GM08714 (cell line): ENCODE measurements around the gene UNC80.

ENCODE experiments used
- H3K4me3 ChIP-seq: fragments of 200-500 bp; sonication (Bioruptor generic); 2 replicates; pipeline ENCODE4 v1.5.1; 2014; ENCODE audit warnings: mild to moderate bottlenecking, low read length, inconsistent platforms
- ZNF274 ChIP-seq: IDR thresholded peaks from 2 replicates; pipeline ENCODE4 v1.6.1; 2012; ENCODE audit warnings: mild to moderate bottlenecking, low read depth, low read length

UNC80 gene

GRCh38 chr2:209943776-209944175 lies 172.1 kb downstream of the UNC80 start:
- TF ChIP-seq ZNF274: no peak

GRCh38 chr2:209946539-209946938 lies 174.9 kb downstream of the UNC80 start:
- TF ChIP-seq ZNF274: no peak
- H3K4me3 ChIP-seq: no peak overlapping the region

More at GRCh38 chr2:209943776-209944175, 172.1 kb downstream of the UNC80 start:
- no peak overlapping the region for H3K4me3 ChIP-seq

- no peak overlapping the region for H3K4me3 ChIP-seq
- no peak for TF ChIP-seq ZNF274
Measured at GRCh38 chr2:209956271-209956670, 184.6 kb downstream of the UNC80 start.

GRCh38 chr2:209958016-209958415 lies 186.4 kb downstream of the UNC80 start:
- TF ChIP-seq ZNF274: no peak
- no peak overlapping the region for H3K4me3 ChIP-seq

- no peak for TF ChIP-seq ZNF274
- no peak overlapping the region for H3K4me3 ChIP-seq
Measured at GRCh38 chr2:209960045-209960444, 188.4 kb downstream of the UNC80 start.

- no peak overlapping the region for H3K4me3 ChIP-seq
- TF ChIP-seq ZNF274: no peak
Measured at GRCh38 chr2:209960676-209961630, 189.3 kb downstream of the UNC80 start.

GRCh38 chr2:209965723-209966122 lies 194.1 kb downstream of the UNC80 start:
- no peak overlapping the region for H3K4me3 ChIP-seq
- TF ChIP-seq ZNF274: no peak

GRCh38 chr2:209969692-209970091 lies 198.1 kb downstream of the UNC80 start:
- no peak for TF ChIP-seq ZNF274
- no peak overlapping the region for H3K4me3 ChIP-seq

GRCh38 chr2:209970271-209970670 lies 198.6 kb downstream of the UNC80 start:
- H3K4me3 ChIP-seq: no peak overlapping the region
- no peak for TF ChIP-seq ZNF274

GRCh38 chr2:209970711-209971110 lies 199.1 kb downstream of the UNC80 start:
- TF ChIP-seq ZNF274: no peak
- H3K4me3 ChIP-seq: no peak overlapping the region

- H3K4me3 ChIP-seq: no peak overlapping the region
- no peak for TF ChIP-seq ZNF274
Measured at GRCh38 chr2:209973328-209973727, 201.7 kb downstream of the UNC80 start.

- no peak for TF ChIP-seq ZNF274
Measured at GRCh38 chr2:209974576-209974975, 202.9 kb downstream of the UNC80 start.

GRCh38 chr2:209976698-209977385 lies 205.2 kb downstream of the UNC80 start:
- TF ChIP-seq ZNF274: no peak
- no peak overlapping the region for H3K4me3 ChIP-seq

More at GRCh38 chr2:209974576-209974975, 202.9 kb downstream of the UNC80 start:
- no peak overlapping the region for H3K4me3 ChIP-seq

- TF ChIP-seq ZNF274: no peak
- H3K4me3 ChIP-seq: no peak overlapping the region
Measured at GRCh38 chr2:209977386-209978239, 206.0 kb downstream of the UNC80 start.
